Lower lobe of right lung (tissue), 2 donors: ENCODE data around the gene SOD3. TPM values are rescaled to one million over a fixed set of nuclear protein-coding genes. Genes with fewer than 3 reads are reported as not detected.

Experiments
- ATAC-seq, 2 donors: fragments of 200-7000 bp; cut with Tn5 transposase; one replicate each; pipeline ENCODE4 v1.9.1; 2020 to 2022; ENCODE audit warnings: mild to moderate bottlenecking in 2 of 2, moderate library complexity in 2 of 2
- DNase-seq: peaks from one replicate; pipeline ENCODE4 v3.0.0-alpha.2; 2020
- H3K27ac ChIP-seq: fragments of 200-600 bp; one replicate; pipeline ENCODE4 v1.8.0; 2022
- H3K27me3 ChIP-seq: fragments of 200-600 bp; one replicate; pipeline ENCODE4 v1.8.0; 2022; ENCODE audit warnings: low read depth
- H3K36me3 ChIP-seq: fragments of 200-600 bp; one replicate; pipeline ENCODE4 v1.8.0; 2022; ENCODE audit warnings: mild to moderate bottlenecking
- H3K4me1 ChIP-seq: fragments of 200-600 bp; one replicate; pipeline ENCODE4 v1.8.0; 2022
- H3K4me3 ChIP-seq: fragments of 200-600 bp; one replicate; pipeline ENCODE4 v1.8.0; 2022; ENCODE audit warnings: mild to moderate bottlenecking
- H3K9me3 ChIP-seq: fragments of 200-600 bp; one replicate; pipeline ENCODE4 v1.8.0; 2022
- CTCF ChIP-seq: fragments of 200-600 bp; IDR thresholded peaks from one replicate; pipeline ENCODE4 v1.8.0; 2022; ENCODE audit warnings: antibody characterized with exemption, mild to moderate bottlenecking
- intact Hi-C: fragments of 100-400 bp; cut with DNase I; formaldehyde crosslinking; loops from one replicate; pipeline ENCODE4 v1.11.0; 2022
- long read RNA-seq: library from polyadenylated mRNA; unstranded; transcript quantifications from one replicate; pipeline ENCODE4 v2.0.0, GENCODE V29; 2021
- total RNA-seq: library from RNA; stranded (reverse); fragmentation: NEBNext Ultra II Directional; extraction: Animal tissue kit (Norgen Biotek cat#: 25700); gene quantifications from one replicate; pipeline ENCODE4 v1.2.1, GENCODE V29; 2021
- donor health status: DM: no; HTN: yes; CAD: no; lungs with severe emphysema.

SOD3 gene
- total RNA-seq: 111 TPM
- long read RNA-seq, transcript SOD3-201 (2 exons, 1,526 nt): major isoform, 157 of 198 reads
- long read RNA-seq, partial matches to known transcripts: 2 of 198 reads
- long read RNA-seq, other reads (novel, unspliced or antisense): 39 of 198 reads

GRCh38 chr4:24794916-24795665 lies at the start of gene SOD3:
SOD3 (plus strand) TSS chr4:24795573; CDS start chr4:24799522, 3,949 bp downstream.
- Histone ChIP-seq H3K27me3 (peaks cover 10% of the 10 kb centered on the region), H3K9me3 (no peaks in the 10 kb centered on the region), H3K27ac (peak within 1 kb of the TSS; percentile 84), H3K4me1 (peaks cover 23% of the 10 kb centered on the region), H3K36me3 (no peaks in the 10 kb centered on the region), H3K4me3 (peak within 1 kb of the TSS; percentile 51)
- no peak for TF ChIP-seq CTCF
- DNase-seq (peak; percentile 85), ATAC-seq (peak; percentile 96 to 97)
- intact Hi-C loops: no loop called here

- Histone ChIP-seq H3K36me3 (no peaks in the 10 kb centered on the region), H3K4me1 (no peaks in the 10 kb centered on the region), H3K4me3 (no peak overlapping the region), H3K27ac (no peak overlapping the region), H3K9me3 (no peaks in the 10 kb centered on the region), H3K27me3 (no peaks in the 10 kb centered on the region)
- DNase-seq: no peak
- intact Hi-C loops: no loop called here
- TF ChIP-seq CTCF: no peak
- no peak for ATAC-seq
Measured at GRCh38 chr4:24747234-24747975, 48.0 kb upstream of the SOD3 start.

GRCh38 chr4:24748023-24748422 lies 47.4 kb upstream of the SOD3 start:
- DNase-seq: no peak
- no peaks in the 10 kb centered on the region for H3K36me3 ChIP-seq
- TF ChIP-seq CTCF: no peak
- no peak overlapping the region for H3K4me3 ChIP-seq
- intact Hi-C loops: no loop called here
- no peak overlapping the region for H3K27ac ChIP-seq
- no peaks in the 10 kb centered on the region for H3K27me3 ChIP-seq
- no peaks in the 10 kb centered on the region for H3K9me3 ChIP-seq
- ATAC-seq: no peak
- no peaks in the 10 kb centered on the region for H3K4me1 ChIP-seq

GRCh38 chr4:24748758-24749350 lies 46.5 kb upstream of the SOD3 start:
- DNase-seq (no peak), ATAC-seq (no peak)
- no peaks in the 10 kb centered on the region for H3K36me3 ChIP-seq
- intact Hi-C loops: no loop called here
- H3K27ac ChIP-seq: no peak overlapping the region
- H3K27me3 ChIP-seq: no peaks in the 10 kb centered on the region
- H3K9me3 ChIP-seq: peaks cover 1% of the 10 kb centered on the region
- no peak for TF ChIP-seq CTCF
- no peak overlapping the region for H3K4me3 ChIP-seq
- H3K4me1 ChIP-seq: no peaks in the 10 kb centered on the region

GRCh38 chr4:24750106-24750505 lies 45.3 kb upstream of the SOD3 start:
- no peaks in the 10 kb centered on the region for H3K4me1 ChIP-seq
- intact Hi-C loops: no loop called here
- no peak overlapping the region for H3K4me3 ChIP-seq
- H3K27ac ChIP-seq: no peak overlapping the region
- no peak for TF ChIP-seq CTCF
- ATAC-seq: no peak
- no peaks in the 10 kb centered on the region for H3K27me3 ChIP-seq
- H3K9me3 ChIP-seq: peaks cover 5% of the 10 kb centered on the region
- no peaks in the 10 kb centered on the region for H3K36me3 ChIP-seq
- no peak for DNase-seq
